ENCODE measurements around the gene ERN1. TPM values are rescaled to one million over a fixed set of nuclear protein-coding genes. Genes with fewer than 3 reads are reported as not detected.
A peak's percentile ranks its signal among the peaks of the same experiment; 100 is the strongest.

Gene ERN1
- total and polyA plus RNA-seq, 2 of the 13 experiments (the other 11 are each of a cell fraction or from before 2014, with no cell fraction given): 6.0 to 12.7 TPM

DNA sequence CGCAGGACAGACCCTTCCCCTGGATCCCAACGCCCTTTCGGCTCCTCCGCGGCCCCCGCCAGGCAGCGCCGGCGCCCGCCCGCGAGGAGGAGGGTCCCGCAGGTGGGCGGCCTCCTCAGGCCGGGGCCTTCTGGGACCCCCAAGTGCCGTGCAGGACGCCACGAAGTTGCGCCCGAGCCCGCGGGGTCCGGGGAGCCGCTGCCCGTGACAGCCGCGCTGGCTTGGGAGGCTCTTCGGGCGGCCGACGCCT lies 504 bp downstream of the ERN1 start:
- H3K4me1 ChIP-seq (ENCODE audit: insufficient read depth, low read length): peaks cover 79% of the 10 kb centered on the region
- H3K9ac ChIP-seq (ENCODE audit: insufficient read depth, low read depth, low read length): peak overlapping the region; percentile 89
- BruUV-seq (replicated peaks): no TSS peak
- peaks cover 16% of the 10 kb centered on the region; the same call in 1 of the 2 replicates for H4K20me1 ChIP-seq (ENCODE audit: insufficient read depth, low read length)
- intact Hi-C loops (cut with micrococcal nuclease; ENCODE audit: unreplicated experiment) (loop anchor here (1.0 kb wide), 1 partner anchor 47 kb away; no protein-coding TSS in a partner anchor), in situ Hi-C loops (cut with HindIII; ENCODE audit: extremely low pct_ligation_motif_present, low pct_unique_long_range_greater_than_20kb) (no loop called here)
- no peak for DNase-seq (ENCODE audit: low spot score)
- no peak; the same call in 1 of the 3 replicates for ATAC-seq
- peak overlapping the region; percentile 81 for H3K27ac ChIP-seq (ENCODE audit: extremely low read length, insufficient read depth, low read length)
- H3K4me3 ChIP-seq (replicated peaks in 1 of 3; ENCODE audit: insufficient read depth in 1 of 3, low read depth in 2 of 3, low read length in 3 of 3): peak overlapping the region; percentile 79 to 96 (median 89)
- H3K36me3 ChIP-seq (replicated peaks in 1 of 2; ENCODE audit: control insufficient read depth in 1 of 2, insufficient read depth in 2 of 2, low read length in 2 of 2): no peaks in the 10 kb centered on the region
- no peak overlapping the region for H2AFZ ChIP-seq (ENCODE audit: low read length)
- 0% methylated on average over 8 of the region's 31 CpGs for WGBS (ENCODE audit: low lambda C conversion rate)
- no peaks in the 10 kb centered on the region; a peak in 1 of 5 replicates for H3K27me3 ChIP-seq (ENCODE audit: control insufficient read depth in 1 of 2, insufficient read depth in 2 of 2, low read length in 2 of 2)
- CTCF ChIA-PET (ENCODE audit: low intra/inter-chr PET ratio, low total read pairs): no interaction called here
- peak overlapping the region; percentile 92 for H3K4me2 ChIP-seq (ENCODE audit: low read depth, low read length)
- POLR2A ChIA-PET: interaction anchor here (0.7 to 10.7 kb wide), 8 partner anchors 9 to 88 kb away, joined by 3 to 138 read pairs (median 17); no protein-coding TSS in a partner anchor
- no peaks in the 10 kb centered on the region for H3K9me3 ChIP-seq (ENCODE audit: low read length)
- FAIRE-seq: no peak
- peaks cover 41% of the 10 kb centered on the region for H3K79me2 ChIP-seq (ENCODE audit: insufficient read depth, low read length)
- TF ChIP-seq KLF9 (CRISPR knock-in tag; IDR thresholded peaks at IDR 0.05; ENCODE audit: low read depth) (no peak), THYN1 (CRISPR knock-in tag; IDR thresholded peaks at IDR 0.05; ENCODE audit: borderline replicate concordance, low read depth) (0 out of 2 replicates have a peak, but pooled peaks have one; percentile 34), ZSCAN29 (CRISPR knock-in tag; conservative IDR thresholded peaks at IDR 0.05) (peak; percentile 89; the same call in 1 of the 2 replicates), MTA1 (CRISPR knock-in tag; IDR thresholded peaks at IDR 0.05; ENCODE audit: borderline replicate concordance) (0 out of 2 replicates have a peak, but pooled peaks have one; percentile 33), SATB2 (CRISPR knock-in tag; IDR thresholded peaks at IDR 0.05) (0 out of 2 replicates have a peak, but pooled peaks have one; percentile 77), ZNF503 (CRISPR knock-in tag; IDR thresholded peaks at IDR 0.05) (peak; percentile 70; the same call in 1 of the 2 replicates), REPIN1 (CRISPR knock-in tag; IDR thresholded peaks at IDR 0.05; ENCODE audit: borderline replicate concordance, low read depth) (peak; percentile 9; the same call in 1 of the 2 replicates), KDM5B (CRISPR knock-in tag; IDR thresholded peaks at IDR 0.05; ENCODE audit: borderline replicate concordance) (peak; percentile 19; the same call in 1 of the 2 replicates), NKX3-1 (CRISPR knock-in tag; IDR thresholded peaks at IDR 0.05) (0 out of 2 replicates have a peak, but pooled peaks have one; percentile 78), ZBTB42 (CRISPR knock-in tag; IDR thresholded peaks at IDR 0.05) (0 out of 2 replicates have a peak, but pooled peaks have one; percentile 27), ZBTB14 (CRISPR knock-in tag; IDR thresholded peaks at IDR 0.05) (peak; percentile 56), SNAPC2 (CRISPR knock-in tag; IDR thresholded peaks at IDR 0.05) (no peak), FLYWCH1 (CRISPR knock-in tag; IDR thresholded peaks at IDR 0.05) (no peak), ZNF678 (CRISPR knock-in tag; IDR thresholded peaks at IDR 0.05) (0 out of 2 replicates have a peak, but pooled peaks have one; percentile 40), ZFP90 (CRISPR knock-in tag; IDR thresholded peaks at IDR 0.05; ENCODE audit: borderline replicate concordance) (peak; percentile 60; the same call in 1 of the 2 replicates)
- TF ChIP-seq, protein P1, sequence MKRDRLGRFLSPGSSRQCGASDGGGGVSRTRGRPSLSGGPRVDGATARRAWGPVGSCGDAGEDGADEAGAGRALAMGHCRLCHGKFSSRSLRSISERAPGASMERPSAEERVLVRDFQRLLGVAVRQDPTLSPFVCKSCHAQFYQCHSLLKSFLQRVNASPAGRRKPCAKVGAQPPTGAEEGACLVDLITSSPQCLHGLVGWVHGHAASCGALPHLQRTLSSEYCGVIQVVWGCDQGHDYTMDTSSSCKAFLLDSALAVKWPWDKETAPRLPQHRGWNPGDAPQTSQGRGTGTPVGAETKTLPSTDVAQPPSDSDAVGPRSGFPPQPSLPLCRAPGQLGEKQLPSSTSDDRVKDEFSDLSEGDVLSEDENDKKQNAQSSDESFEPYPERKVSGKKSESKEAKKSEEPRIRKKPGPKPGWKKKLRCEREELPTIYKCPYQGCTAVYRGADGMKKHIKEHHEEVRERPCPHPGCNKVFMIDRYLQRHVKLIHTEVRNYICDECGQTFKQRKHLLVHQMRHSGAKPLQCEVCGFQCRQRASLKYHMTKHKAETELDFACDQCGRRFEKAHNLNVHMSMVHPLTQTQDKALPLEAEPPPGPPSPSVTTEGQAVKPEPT (CRISPR knock-in tag; IDR thresholded peaks at IDR 0.05; ENCODE audit: low read depth): 0 out of 2 replicates have a peak, but pooled peaks have one; percentile 30
- TF ChIP-seq, protein P2, sequence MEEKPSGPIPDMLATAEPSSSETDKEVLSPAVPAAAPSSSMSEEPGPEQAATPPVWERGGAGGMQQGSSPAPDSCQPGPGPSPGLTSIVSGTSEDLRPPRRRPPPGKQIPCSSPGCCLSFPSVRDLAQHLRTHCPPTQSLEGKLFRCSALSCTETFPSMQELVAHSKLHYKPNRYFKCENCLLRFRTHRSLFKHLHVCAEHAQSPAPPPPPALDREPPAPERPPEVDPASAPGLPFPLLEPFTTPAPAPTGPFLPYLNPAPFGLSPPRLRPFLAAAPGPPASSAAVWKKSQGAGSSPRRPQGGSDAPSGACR (CRISPR knock-in tag; IDR thresholded peaks at IDR 0.05): peak; percentile 47; the same call in 1 of the 2 replicates
- TF ChIP-seq, protein P3, sequence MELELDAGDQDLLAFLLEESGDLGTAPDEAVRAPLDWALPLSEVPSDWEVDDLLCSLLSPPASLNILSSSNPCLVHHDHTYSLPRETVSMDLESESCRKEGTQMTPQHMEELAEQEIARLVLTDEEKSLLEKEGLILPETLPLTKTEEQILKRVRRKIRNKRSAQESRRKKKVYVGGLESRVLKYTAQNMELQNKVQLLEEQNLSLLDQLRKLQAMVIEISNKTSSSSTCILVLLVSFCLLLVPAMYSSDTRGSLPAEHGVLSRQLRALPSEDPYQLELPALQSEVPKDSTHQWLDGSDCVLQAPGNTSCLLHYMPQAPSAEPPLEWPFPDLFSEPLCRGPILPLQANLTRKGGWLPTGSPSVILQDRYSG (CRISPR knock-in tag; IDR thresholded peaks at IDR 0.05): 0 out of 2 replicates have a peak, but pooled peaks have one; percentile 75

Data from HepG2 (cell line).